Pancreas (tissue), 10 donors: ENCODE data around the gene RBM20. TPM values are rescaled to one million over a fixed set of nuclear protein-coding genes. Genes with fewer than 3 reads are reported as not detected.
"Not testable (repeated sequence)": the region's sequence is repeated elsewhere in the genome, so short reads cannot be mapped to it uniquely, and the experiment has no call there.

Experiments
- ATAC-seq, 4 donors: fragments of 200-7000 bp; cut with Tn5 transposase; one replicate each; pipeline versions ENCODE4 v1.8.0 to v1.9.1; 2020; ENCODE audit warnings: mild to moderate bottlenecking in 4 of 4, moderate library complexity in 4 of 4
- DNase-seq, 6 donors: peaks; one replicate each; pipeline ENCODE4 v3.0.0-alpha.2; 2020
- FAIRE-seq: peaks from 2 replicates; lab custom pipeline; 2012; peaks lifted over from hg19 to GRCh38; lab: Jason Lieb, UNC
- H3K27ac ChIP-seq, 4 donors: fragments of 200-600 bp; sonication (generic); 1 replicate in 3 of 4; 2 replicates in 1 of 4; pipeline versions ENCODE4 v1.5.0 to v1.8.0; 2020
- H3K27me3 ChIP-seq, 4 donors: fragments of 200-600 bp; one replicate each; pipeline ENCODE4 v1.8.0; 2021
- H3K36me3 ChIP-seq, 3 donors: fragments of 200-600 bp; sonication (generic) in 1 of 3; one replicate each; pipeline versions ENCODE4 v1.5.0 to v1.8.0; 2020 to 2021
- H3K4me1 ChIP-seq, 3 donors: fragments of 200-600 bp; one replicate each; pipeline ENCODE4 v1.8.0; 2021
- H3K4me3 ChIP-seq, 4 donors: fragments of 200-600 bp; sonication (generic) in 2 of 4; one replicate each; pipeline versions ENCODE4 v1.5.0 to v1.8.0; 2020 to 2021
- H3K9me3 ChIP-seq, 4 donors: fragments of 200-600 bp; one replicate each; pipeline ENCODE4 v1.8.0; 2021
- WGBS, 2 donors: extraction: QIAGEN DNeasy Blood & Tissue Kit; methylation state at CpG; one replicate each; pipeline ENCODE4 v1.1.7; 2013; 5-methylcytosine and 5-hydroxymethylcytosine counted together
- intact Hi-C, 3 donors: fragments of 100-400 bp; cut with DNase I; formaldehyde crosslinking; loops; one replicate each; pipeline versions ENCODE4 v1.11.1 to v1.14.2; 2022
- polyA plus RNA-seq, 2 donors: library from polyadenylated mRNA; stranded (reverse); fragments of 200-250 nt; gene quantifications; one replicate each; pipeline ENCODE4 v1.2.3, GENCODE V29; 2013
- total RNA-seq, 6 donors: library from RNA; stranded (reverse); fragmentation: NEBNext Ultra II Directional in 4 of 6; extraction: Animal tissue kit (Norgen Biotek cat#: 25700) in 4 of 6; gene quantifications; one replicate each; pipeline versions ENCODE4 v1.2.1 to v1.2.4, GENCODE V29; 2021 to 2023
- TF ChIP-seq, protein P1 (sequence below), 4 donors: fragments of 200-600 bp; sonication (generic) in 3 of 4; IDR thresholded peaks; one replicate each; pipeline versions ENCODE4 v1.5.0 to v1.8.0; 2021; ENCODE audit warnings: antibody characterized with exemption in 4 of 4
- donor health status: healthy with polysubstance abuse.
- donor health status: DM: no; HTN: no; CAD: no; lungs with moderate emphysema.
- donor health status: DM: no; HTN: no; CAD: no.
- donor health status: control.
- donor health status: control.
- donor health status: Bipolar disorder and iron deficiency.
- donor health status: DM: yes; HTN: yes; CAD: no.
- donor health status: DM: no; HTN: no; CAD: no.
- donor health status: DM: no; HTN: no; CAD: no.
- donor health status: DM: yes; HTN: yes; CAD: no.

RBM20 gene
- total and polyA plus RNA-seq, 8 donors = 0.79 to 23.6 (median 3.7) TPM

DNA sequence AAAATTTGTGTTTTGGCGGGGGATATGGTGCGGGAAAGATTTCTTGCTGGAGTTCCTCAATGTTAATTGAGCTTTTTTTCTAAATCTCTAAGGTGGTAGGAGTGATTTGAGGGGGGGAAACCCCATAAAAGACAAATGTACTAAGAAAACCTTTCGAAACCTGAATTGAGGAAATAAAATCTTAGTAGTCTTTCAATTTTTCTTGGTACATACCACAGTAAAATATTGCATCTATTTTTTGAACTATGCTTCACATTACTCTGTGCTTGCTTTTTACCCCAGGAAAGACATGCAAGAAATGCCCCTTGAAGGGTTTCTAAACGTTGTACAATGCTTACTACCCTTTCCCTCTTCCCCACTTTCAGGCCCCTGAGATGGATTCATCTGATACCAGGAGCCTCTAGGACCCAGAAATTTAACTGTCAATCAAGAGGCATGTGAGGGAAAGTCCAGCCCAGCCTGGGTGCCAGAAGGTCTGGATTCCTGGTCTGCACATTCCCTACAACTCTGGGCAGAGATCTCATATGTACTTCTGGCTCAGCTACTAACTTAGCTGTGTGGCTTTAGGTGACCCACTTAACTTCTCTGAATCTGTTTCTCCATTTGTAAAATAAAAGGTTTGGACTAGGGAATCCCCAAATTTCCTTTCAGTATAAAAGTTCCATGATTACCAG lies 221.8 kb downstream of the RBM20 start:
- peaks cover 27 to 60% (median 47%) of the 10 kb centered on the region in 3 donors for H3K4me1 ChIP-seq
- no peaks in the 10 kb centered on the region for H3K9me3 ChIP-seq
- 73 to 79% methylated on average over 4 of the region's 4 CpGs for WGBS, 2 donors
- TF ChIP-seq, protein P1, sequence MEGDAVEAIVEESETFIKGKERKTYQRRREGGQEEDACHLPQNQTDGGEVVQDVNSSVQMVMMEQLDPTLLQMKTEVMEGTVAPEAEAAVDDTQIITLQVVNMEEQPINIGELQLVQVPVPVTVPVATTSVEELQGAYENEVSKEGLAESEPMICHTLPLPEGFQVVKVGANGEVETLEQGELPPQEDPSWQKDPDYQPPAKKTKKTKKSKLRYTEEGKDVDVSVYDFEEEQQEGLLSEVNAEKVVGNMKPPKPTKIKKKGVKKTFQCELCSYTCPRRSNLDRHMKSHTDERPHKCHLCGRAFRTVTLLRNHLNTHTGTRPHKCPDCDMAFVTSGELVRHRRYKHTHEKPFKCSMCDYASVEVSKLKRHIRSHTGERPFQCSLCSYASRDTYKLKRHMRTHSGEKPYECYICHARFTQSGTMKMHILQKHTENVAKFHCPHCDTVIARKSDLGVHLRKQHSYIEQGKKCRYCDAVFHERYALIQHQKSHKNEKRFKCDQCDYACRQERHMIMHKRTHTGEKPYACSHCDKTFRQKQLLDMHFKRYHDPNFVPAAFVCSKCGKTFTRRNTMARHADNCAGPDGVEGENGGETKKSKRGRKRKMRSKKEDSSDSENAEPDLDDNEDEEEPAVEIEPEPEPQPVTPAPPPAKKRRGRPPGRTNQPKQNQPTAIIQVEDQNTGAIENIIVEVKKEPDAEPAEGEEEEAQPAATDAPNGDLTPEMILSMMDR (IDR thresholded peaks at IDR 0.05) = no peak
- intact Hi-C loops = loop anchor here in 1 of 3 donors (10.0 kb wide), 1 partner anchor 61 kb away; no protein-coding TSS in a partner anchor
- no peaks in the 10 kb centered on the region for H3K27me3 ChIP-seq
- DNase-seq (no peak), ATAC-seq (peak in 1 of 4 donors; percentile 13), FAIRE-seq (no peak)
- no peaks in the 10 kb centered on the region for H3K36me3 ChIP-seq
- peak overlapping the region in 3 of 4 donors; percentile 1 to 78 (median 78) for H3K27ac ChIP-seq
- H3K4me3 ChIP-seq = no peak overlapping the region

DNA sequence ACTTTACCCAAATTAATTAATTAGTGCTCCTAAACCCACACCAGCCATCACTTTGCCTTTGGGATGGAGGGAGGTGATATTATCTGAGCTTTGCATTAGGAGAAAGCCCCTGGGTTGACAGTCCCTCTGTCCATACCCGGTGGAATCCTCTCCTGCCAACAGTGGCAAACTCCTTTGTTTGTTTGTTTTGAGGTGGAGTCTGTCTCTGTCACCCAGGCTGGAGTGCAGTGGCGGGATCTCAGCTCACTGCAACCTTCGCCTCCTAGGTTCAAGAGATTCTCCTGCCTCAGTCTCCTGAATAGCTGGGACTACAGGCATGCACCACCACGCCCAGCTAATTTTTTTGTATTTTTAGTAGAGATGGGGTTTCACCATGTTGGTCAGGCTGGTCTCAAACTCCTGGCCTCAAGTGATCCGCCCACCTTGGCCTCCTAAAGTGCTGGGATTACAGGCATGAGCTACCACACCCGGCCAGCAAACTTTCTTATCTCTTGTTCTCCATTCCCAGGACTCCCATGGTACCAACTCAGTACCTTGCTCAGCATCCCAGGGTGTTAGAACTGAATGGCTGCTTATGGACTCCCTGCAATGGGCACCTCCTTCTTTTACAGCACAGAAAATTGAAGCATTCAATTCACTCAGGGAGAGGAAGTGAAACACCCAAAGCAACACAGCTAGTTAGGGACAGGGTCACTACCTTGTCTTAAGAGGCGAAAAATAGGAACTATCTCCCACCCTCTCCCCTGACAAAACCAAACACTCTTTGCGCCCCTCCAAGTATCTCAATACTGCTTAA lies 223.1 kb downstream of the RBM20 start:
- FAIRE-seq, H3K27me3 ChIP-seq, H3K4me3 ChIP-seq, H3K9me3 ChIP-seq, H3K36me3 ChIP-seq, ATAC-seq, DNase-seq: not testable (repeated sequence)
- intact Hi-C loops = loop anchor here in 1 of 3 donors (10.0 kb wide), 1 partner anchor 62 kb away; no protein-coding TSS in a partner anchor
- Histone ChIP-seq H3K4me1 (peaks cover 15 to 53% (median 38%) of the 10 kb centered on the region in 3 donors), H3K27ac (peak overlapping the region in 2 of 4 donors; percentile 61 to 78)
- 78 to 83% methylated on average over 8 of the region's 8 CpGs for whole genome bisulfite sequencing, 2 donors

DNA sequence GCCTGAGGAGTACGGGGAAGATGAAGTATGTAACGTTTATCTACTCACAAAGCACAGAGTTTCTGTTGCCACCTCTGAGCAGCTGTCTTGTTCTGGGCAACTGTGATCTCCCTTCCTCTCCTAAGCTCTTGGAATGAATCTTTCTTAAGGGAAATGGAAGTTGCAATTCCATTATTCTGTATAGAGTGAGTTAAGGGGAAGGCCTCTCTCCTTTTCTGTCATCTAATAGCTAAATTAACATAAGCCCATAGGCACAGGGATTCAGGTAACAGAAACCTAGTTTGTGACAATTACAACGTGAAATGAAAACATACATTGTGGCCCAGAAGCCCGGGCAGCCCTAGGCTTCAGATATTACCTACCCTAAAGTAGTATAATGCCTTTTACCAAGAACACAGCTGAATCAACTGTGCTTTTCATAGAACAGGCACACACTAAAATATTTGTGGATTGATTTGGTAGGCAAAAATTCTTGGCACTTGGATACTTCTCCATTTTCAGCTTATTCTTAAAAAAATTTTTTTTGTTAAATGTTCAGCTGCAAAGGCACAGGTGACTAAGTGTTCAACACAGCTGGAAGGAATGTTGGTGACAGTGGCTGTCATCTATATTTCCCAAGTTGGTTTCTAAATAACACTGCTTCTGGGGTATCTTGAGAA lies 223.8 kb downstream of the RBM20 start:
- no peaks in the 10 kb centered on the region for H3K9me3 ChIP-seq
- no peak for ATAC-seq
- WGBS, 2 donors = 39 to 53% methylated on average over 4 of the region's 4 CpGs
- no peak for FAIRE-seq
- no peaks in the 10 kb centered on the region for H3K36me3 ChIP-seq
- no peaks in the 10 kb centered on the region for H3K27me3 ChIP-seq
- intact Hi-C loops = loop anchor here in 1 of 3 donors (10.0 kb wide), 1 partner anchor 63 kb away; no protein-coding TSS in a partner anchor
- H3K27ac ChIP-seq = peak overlapping the region in 3 of 4 donors; percentile 19 to 62 (median 61)
- TF ChIP-seq, protein P1 (IDR thresholded peaks at IDR 0.05) = no peak
- no peak overlapping the region for H3K4me3 ChIP-seq
- DNase-seq = no peak
- peaks cover 11 to 53% (median 38%) of the 10 kb centered on the region in 3 donors for H3K4me1 ChIP-seq

DNA sequence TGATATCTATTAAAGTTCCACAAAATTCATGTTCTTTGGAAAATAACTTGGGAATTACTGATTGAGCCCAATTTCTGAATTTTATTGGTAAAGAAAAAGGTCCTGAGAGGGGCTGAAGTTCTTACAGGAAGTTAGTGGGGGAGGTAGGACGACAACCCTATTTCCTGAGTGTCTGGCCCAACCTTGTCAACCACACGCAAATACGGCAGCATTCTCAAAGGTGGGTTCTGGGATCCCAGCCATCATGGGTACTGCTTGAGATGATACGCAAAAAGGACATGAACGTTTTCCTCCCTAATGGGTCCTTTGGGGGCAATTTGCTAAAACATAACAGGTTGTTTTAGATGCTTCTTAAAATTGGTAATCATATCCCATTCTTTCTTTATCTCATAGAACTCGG lies 224.8 kb downstream of the RBM20 start:
- Histone ChIP-seq H3K27ac (peak overlapping the region in 1 of 4 donors; percentile 62), H3K27me3 (no peaks in the 10 kb centered on the region), H3K4me3 (no peak overlapping the region), H3K4me1 (peaks cover 11 to 50% (median 38%) of the 10 kb centered on the region in 3 donors), H3K9me3 (no peaks in the 10 kb centered on the region), H3K36me3 (no peaks in the 10 kb centered on the region)
- ATAC-seq (no peak), DNase-seq (no peak), FAIRE-seq (no peak)
- TF ChIP-seq, protein P1 (IDR thresholded peaks at IDR 0.05) = no peak
- intact Hi-C loops = loop anchor here in 1 of 3 donors (10.0 kb wide), 1 partner anchor 64 kb away; no protein-coding TSS in a partner anchor
- 84 to 90% methylated on average over 6 of the region's 6 CpGs for WGBS, 2 donors
